ENCODE data around the gene MRPL17. TPM values are rescaled to one million over a fixed set of nuclear protein-coding genes. Genes with fewer than 3 reads are reported as not detected.
"Not testable (repeated sequence)": the region's sequence is repeated elsewhere in the genome, so short reads cannot be mapped to it uniquely, and the experiment has no call there.

Gene MRPL17
- total and polyA plus RNA-seq, 10 of the 15 experiments (the other 5 are each of a cell fraction or from before 2014, with no cell fraction given) = 60.3 to 171 (median 94.8) TPM

DNA sequence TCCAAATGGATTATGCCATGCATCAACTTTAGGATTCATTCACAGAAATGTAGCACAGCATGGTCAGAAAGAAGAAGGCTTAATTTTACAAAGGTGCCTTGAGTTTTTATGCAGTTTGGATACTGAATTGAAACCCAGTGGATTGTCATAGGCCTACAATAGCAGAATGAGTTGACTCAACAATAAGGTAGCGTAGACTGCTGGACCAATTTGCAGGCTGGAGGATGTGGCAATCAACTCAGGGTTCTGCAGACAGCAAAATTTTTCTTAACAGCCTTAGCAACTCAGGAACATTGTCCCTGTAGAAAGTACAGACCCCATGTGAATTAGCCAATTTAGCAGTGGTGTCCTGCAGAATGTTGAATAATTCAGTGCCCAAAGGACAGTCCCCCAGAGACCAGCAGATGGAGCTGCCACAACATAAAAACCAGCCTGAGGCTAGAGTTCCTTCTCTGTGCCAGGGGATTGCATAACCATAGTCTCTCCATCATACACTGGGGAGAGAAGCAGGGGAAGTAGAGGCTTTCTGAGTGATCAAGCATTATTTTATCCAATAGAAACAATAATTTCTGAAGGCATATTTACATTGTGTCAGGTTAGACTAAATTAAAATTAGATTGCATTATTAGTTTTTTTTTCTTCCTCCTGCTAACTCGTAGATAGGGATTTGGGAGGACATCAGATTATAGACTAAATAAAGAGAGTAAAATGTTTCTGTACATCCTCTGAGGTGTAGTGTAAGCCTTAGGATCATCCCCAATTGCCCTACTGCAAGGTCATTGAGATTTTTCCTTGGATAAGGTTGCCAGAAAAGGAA lies 20.3 kb upstream of the MRPL17 start (continued):
- TF ChIP-seq NBN (IDR thresholded peaks at IDR 0.05) = no peak
- TF ChIP-seq LARP7 (IDR thresholded peaks at IDR 0.05) = no peak
- TF ChIP-seq SMARCA5 (IDR thresholded peaks at IDR 0.05) = no peak
- TF ChIP-seq RAD21 (IDR thresholded peaks at IDR 0.05; ENCODE audit: insufficient read depth, low read depth, low read length) = peak; percentile 55
- no peak for TF ChIP-seq RELA (IDR thresholded peaks at IDR 0.05; ENCODE audit: borderline replicate concordance, partially characterized antibody)
- TF ChIP-seq, protein P1, sequence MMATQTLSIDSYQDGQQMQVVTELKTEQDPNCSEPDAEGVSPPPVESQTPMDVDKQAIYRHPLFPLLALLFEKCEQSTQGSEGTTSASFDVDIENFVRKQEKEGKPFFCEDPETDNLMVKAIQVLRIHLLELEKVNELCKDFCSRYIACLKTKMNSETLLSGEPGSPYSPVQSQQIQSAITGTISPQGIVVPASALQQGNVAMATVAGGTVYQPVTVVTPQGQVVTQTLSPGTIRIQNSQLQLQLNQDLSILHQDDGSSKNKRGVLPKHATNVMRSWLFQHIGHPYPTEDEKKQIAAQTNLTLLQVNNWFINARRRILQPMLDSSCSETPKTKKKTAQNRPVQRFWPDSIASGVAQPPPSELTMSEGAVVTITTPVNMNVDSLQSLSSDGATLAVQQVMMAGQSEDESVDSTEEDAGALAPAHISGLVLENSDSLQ (IDR thresholded peaks at IDR 0.05) = no peak
- no peak for TF ChIP-seq CHD2 (IDR thresholded peaks at IDR 0.05; ENCODE audit: borderline replicate concordance, low read depth, low read length)
- no peak for TF ChIP-seq SMAD5 (IDR thresholded peaks at IDR 0.05; ENCODE audit: low read depth)

DNA sequence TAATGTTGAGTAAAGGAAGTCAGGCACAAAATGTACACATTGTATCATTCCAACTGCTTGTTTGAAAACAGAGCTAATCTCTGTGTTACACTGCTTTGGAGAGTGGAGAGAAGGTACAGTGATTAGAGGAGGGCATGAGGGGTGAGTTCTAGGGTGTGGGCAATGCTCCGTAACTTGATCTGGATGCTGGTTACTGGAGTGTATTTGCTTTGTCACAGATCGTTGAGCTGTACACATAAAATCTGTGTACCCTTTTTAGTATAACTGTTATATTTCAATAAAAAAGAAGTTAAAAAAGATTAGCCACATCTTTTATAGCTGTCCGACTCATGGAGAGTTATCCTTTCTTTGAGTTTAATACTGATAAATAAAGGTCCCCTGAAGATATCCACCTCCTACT lies 18.8 kb upstream of the MRPL17 start:
- BruUV-seq (replicated peaks); DNase-seq (ENCODE audit: low read depth, low spot score); H2AFZ ChIP-seq (ENCODE audit: control insufficient read depth, low read depth, low read length); H3K36me3 ChIP-seq (ENCODE audit: control insufficient read depth in 2 of 2, insufficient read depth in 2 of 2, low read length in 1 of 2); intact Hi-C loops (cut with micrococcal nuclease; ENCODE audit: unreplicated experiment); H3K4me1 ChIP-seq (ENCODE audit: control insufficient read depth, insufficient read depth, low read length); H4K20me1 ChIP-seq (ENCODE audit: control insufficient read depth, insufficient read depth); H3K79me2 ChIP-seq (ENCODE audit: control insufficient read depth, insufficient read depth, low read length); in situ Hi-C loops (cut with MboI); ATAC-seq; H3K4me2 ChIP-seq (ENCODE audit: control insufficient read depth, insufficient read depth); H3K4me3 ChIP-seq; FAIRE-seq; POLR2A ChIA-PET; H3K27ac ChIP-seq (ENCODE audit: control insufficient read depth, insufficient read depth); H3K27me3 ChIP-seq (replicated peaks in 1 of 2; ENCODE audit: control insufficient read depth in 2 of 2, insufficient read depth in 2 of 2, low read length in 1 of 2); H3K9ac ChIP-seq (ENCODE audit: control insufficient read depth, insufficient read depth, low read length); H3K9me3 ChIP-seq (replicated peaks; ENCODE audit: control insufficient read depth, insufficient read depth, low read length): not testable (repeated sequence)
- ChIA-PET RAD21 (ENCODE audit: unreplicated experiment) (interaction anchor here (1.1 to 1.5 kb wide), 2 partner anchors 55 to 323 kb away, joined by 3 to 4 read pairs; no protein-coding TSS in a partner anchor), CTCF (interaction anchor here (0.7 to 8.5 kb wide), 5 partner anchors 26 to 323 kb away, joined by 3 to 97 read pairs (median 4); no protein-coding TSS in a partner anchor), SMC1A (ENCODE audit: uncharacterized antibody, unreplicated experiment) (interaction anchor here (1.2 to 2.3 kb wide), 4 partner anchors 8 to 323 kb away, joined by 4 to 12 read pairs (median 8); no protein-coding TSS in a partner anchor)
- 73% methylated on average over 3 of the region's 3 CpGs for WGBS (ENCODE audit: insufficient coverage, insufficient replicate concordance, low lambda C conversion rate, missing lambda C conversion rate)

Measured in GM12878 (cell line).